GM18907 (cell line): ENCODE results near the gene CREM.
"Not testable (repeated sequence)": the region's sequence is repeated elsewhere in the genome, so short reads cannot be mapped to it uniquely, and the experiment has no call there.

Experiments
- ATAC-seq: cut with Tn5 transposase; IDR thresholded peaks from one replicate; pipeline ENCODE4 v1.9.1; 2021; ENCODE audit warnings: mild to moderate bottlenecking, moderate library complexity; ENCODE audit not compliant: unreplicated experiment

The CREM gene

DNA sequence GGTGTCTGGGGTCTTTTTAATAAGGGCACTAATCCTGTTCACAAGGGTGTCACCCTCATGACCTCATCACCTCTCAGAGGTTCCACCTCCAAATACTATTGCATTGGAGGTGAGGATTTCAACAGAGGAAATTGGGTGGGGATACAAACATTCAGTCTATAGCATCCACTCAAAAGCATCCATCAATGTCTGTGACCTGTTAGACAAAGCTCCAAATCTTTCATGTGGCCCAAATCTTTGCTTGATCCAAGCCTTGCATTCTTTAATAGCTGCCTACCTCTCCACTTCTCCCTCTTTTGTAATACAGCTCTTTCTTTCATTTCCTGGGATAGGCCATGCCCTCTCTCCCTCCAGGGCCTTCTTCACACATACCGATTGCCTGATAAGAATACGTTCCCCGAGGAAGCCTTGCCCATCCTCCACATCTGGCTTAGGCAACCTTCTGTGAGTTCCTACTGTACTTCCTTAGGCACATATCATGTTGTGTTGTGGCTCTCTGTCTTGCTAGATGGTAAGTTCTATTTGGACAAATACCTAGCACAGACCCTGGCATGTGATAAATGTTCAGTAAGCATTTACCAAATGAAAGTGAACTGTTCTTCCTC is 66.1 kb downstream of the CREM start:
- no peak for ATAC-seq

DNA sequence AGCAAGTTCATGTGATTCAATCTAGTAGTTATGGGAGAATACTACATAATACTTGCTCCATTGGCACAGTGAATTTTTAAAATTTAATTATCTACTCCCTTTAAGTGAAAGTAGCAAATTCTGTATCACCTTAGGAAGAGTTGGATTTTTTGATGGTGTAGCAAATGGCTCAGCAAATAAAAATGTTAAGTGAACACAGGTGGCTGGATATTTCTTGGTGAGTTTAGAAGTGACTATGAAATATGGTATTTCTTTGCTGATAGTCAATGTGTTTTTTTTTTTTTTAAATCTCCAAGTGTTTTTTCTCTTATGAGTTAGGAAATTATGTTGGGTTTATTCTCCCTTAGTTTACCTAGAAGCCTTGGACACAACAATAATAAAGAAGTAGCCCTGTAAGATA is 67.8 kb downstream of the CREM start:
- ATAC-seq, result no peak

DNA sequence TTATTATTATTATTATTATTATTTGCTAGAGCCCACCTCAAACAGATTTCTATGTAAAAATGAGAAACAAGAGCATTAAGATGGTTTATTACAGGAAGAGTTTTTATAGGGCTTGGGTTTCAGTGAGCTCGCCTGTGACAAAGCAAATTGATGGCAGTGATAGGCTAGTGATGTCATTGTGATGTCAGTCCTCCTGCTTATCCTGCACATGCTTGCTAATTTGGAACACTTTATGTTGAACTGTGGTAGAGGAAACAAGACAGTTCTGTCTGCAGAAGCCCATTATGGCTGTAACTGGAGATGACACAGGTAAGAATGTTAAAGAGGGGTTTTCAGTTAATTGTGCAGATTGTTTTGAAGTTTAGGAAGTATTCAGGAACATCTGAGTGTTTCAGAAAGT is 68.3 kb downstream of the CREM start:
- no peak for ATAC-seq

DNA sequence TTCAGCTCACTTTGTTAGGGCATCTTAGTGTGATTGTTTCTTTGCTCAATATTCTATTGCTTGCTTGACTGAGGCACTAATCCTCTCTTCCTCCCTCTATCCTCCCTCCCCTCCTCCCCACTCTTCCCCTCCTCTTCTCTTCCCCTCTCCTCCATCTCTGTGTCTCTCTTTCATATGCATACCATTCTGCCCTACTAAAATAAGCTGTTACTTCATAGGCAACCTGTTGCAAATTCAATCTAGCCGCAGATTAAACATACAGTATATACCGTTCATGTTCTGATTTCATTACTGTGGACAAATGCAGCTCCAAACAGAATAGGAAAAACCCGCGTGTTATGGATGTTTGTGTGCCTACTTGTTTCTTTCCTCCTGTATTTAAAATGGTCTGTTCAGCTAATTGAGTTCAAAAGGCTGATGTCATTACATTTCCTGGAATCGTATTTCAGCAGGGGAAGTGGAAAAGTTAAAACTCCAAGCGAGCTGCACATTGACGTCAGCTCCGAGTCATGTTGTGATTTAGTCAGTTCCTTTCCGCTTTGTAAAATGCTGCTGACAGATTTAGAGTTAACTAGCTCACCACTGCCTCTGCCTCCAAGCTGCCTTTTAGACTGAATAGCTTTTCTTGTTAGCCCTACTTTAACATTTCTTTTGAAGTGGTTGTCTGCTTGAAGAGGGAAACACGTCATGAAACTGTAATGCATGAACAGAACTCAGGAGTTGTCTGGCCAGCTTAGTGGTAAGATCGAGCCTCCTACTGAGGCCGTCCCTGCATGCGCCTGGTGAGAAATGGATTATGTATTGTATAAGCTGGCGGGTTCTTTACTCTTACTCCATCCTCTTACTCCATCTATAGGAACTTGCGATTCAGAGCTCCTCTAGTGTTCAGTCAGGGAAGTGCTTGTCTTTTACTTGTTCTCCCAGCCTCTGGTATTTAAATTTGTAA is 69.0 kb downstream of the CREM start:
- peak; percentile 99 for ATAC-seq

DNA sequence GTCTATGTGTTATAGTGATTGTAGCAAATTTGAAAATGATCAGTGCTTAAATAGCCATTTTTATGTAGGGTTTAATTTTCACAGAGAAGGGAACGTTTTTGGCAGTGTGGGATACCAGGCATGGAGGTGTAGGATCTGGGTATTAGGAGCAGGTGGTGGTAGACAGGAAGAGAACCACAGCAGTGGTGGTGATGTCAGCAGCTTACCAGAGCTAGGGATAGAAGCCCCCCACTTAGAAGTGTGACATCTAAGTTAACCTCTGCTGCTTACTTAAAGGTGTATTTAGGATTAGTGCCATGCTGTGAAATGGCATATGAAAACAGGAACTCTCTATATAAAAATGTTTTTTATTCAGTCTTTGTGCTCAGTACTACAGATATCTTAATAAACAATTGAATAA is 73.8 kb downstream of the CREM start:
- no peak for ATAC-seq

DNA sequence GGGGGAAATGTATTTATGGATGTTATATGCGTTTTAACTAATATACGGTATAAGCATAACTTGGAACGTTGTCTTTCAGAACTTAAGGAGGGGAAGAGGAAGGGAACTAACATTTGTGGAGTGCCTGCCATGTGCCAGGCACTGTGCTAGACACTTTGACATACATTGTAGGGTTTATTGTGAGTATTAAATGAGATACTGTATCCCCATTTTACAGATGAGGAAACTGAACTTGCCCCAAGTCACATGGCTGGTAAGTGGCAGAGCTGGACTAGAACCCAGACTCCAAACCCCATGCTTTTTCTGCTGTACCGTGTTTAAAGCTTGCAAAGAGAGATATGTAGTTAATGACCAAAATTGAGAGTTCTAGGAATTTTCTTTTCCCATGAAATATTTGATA is 74.6 kb downstream of the CREM start:
- no peak for ATAC-seq

DNA sequence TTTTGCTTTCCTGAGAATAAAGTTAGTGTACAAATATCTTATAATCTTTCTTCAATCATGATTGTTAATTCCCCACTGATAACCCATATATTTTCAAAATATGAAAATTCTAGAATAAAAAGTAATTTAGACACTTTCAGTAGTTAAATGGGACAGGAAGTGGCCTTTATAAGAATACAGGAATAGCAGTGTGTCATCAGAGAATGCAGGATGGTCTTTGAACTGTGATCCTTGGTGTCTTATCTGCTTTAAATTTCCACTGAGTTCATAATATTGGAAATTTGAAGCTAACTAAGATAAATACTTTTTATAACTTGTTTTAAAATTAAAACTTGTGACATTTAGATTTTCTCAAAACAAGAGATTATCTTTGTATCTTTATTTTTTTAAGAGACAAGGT is 75.4 kb downstream of the CREM start:
- ATAC-seq, result no peak

DNA sequence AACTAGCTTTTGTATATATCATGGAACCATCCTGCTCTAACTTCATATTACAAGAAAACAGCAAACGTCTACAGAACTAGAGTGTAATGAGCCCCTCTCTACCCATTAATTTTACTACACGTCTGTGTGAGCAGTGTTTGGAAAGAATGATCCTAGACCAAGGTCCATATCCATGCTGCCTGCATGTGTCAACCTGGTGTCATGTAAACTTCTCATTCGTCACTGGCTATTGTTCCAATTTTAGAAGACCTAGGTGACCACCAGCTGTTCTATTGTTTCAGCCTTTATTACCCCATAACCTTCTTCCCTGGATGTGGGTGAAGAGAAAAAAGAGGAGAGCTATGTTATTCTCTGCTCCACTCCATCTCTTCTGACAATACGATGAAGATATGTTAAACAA is 77.1 kb downstream of the CREM start:
- no peak for ATAC-seq

DNA sequence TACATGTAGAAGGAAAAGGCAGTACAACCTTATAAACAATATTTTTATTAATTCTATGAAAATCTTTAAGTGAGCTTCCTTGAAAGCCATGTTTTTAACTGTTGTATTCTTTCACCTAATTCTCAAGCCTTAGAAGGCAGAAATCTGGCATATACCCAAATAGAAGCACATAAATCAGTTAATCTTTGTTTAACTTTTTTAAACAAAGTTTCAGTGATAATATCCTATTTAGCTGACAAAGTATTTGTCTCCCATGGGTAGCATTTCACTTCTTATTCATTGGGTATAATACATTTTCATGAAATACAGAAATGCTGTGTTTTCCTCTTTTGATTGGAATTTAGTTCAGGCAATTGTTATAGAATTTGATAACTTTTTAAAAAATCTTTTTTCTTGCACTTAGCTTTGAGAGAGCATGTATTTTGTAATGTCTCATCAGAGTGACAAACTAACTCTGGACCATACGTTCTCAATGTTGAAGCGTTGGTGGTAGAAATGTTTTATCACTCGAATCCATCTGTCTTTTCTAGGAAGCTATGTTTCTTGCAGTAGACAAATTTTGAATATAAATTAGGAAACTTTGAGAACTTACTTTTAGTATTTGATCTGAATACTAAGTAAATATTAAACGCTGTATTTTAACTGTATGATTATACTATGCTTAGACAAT is 78.1 kb downstream of the CREM start:
- ATAC-seq, result no peak

DNA sequence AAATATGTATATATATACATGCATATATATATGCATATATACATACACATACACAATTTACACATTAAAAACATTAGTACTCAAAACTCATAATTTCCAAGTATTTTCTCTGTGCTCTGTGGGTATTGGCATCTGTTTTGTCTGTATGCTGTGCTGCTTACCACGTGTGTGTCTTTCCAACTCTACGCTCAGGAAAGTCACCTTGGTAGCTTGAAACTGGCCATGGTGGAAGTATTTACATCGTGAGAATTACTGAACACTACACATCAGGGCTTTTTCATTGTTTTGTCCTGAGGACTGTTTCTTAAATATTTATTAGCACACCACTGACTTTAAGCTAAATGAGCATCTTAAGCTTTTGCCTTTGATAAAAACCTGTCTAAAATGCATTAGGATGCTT is 79.6 kb downstream of the CREM start:
- ATAC-seq, result no peak

DNA sequence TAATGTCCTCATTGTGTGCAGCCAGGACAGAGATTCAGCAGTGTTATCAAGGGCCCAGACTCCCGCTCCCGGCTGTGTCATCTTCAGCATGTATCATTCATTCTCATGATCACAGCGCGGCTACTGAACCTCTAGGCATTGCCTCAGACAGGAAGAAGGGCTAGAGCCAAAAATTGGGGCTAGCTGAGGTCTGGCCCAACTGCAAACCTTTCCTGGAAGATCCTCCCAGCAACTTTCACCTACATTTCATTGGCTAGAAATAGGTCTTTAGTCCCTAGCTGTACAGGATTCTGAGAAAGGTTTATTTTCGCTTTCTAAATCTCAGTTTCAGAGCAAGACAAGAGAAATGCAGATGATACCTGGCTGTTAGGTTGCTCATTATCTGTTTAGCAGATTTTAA is 81.9 kb downstream of the CREM start:
- ATAC-seq, result peak; percentile 73

DNA sequence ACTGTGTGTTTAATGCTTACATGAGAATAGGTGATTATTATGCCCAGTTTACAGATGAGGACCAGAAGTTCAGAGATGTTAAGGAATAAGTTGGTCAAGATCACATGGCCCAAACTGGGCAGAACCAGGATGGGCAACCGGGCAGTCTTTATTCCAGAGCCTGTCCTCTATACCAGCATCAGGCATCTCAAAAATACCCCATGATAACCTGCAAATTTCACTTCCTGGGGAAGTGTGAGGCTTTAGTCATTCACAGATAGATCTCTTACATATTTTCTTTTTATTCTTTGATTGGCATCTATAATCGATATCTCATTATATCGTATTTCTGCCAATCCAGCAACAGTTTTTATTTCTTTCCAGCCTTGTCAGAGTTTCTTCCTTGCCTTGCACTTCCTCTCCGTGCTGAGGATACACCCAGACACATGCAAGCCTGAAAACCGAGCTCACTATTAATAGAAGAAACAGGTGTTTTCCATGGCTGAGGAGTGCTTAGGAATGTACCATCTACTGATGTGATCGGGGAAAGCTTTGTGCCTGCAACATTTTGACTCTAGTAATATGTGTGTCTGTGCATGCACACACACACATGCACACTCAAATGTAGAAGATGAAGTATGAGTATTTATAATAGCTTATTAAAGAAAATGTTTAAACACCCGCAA is 82.4 kb downstream of the CREM start:
- ATAC-seq, result peak; percentile 51

DNA sequence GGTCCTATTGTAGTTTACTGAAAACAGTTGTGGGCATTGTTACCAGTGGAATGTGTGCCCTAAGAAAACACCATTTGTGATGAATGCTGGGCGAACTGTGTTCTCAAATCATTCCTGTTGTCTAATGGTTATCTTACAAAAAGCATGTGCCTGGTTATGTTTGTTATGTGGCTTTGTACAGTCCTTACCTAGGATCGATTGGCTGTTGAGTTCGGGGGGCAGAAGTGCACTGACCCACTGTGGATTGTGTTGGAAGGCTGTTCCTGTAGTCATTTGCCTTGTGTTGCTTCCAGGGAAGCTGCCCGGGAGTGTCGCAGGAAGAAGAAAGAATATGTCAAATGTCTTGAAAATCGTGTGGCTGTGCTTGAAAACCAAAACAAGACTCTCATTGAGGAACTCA is 84.3 kb downstream of the CREM start:
- ATAC-seq, result no peak

DNA sequence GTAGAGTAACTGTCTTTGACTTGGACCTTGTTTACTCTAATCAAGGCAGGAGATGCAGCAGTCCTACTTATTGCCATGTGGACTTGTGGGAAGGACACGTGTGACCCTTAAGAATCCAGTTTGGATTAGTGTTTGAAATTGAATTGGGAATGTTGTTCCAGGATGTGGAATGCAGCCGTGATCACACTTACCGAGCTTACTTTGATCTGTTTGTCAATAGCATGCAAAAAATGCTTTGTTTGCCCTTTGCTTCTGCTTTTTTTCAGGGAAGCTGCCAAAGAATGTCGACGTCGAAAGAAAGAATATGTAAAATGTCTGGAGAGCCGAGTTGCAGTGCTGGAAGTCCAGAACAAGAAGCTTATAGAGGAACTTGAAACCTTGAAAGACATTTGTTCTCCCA is 84.7 kb downstream of the CREM start:
- no peak for ATAC-seq

DNA sequence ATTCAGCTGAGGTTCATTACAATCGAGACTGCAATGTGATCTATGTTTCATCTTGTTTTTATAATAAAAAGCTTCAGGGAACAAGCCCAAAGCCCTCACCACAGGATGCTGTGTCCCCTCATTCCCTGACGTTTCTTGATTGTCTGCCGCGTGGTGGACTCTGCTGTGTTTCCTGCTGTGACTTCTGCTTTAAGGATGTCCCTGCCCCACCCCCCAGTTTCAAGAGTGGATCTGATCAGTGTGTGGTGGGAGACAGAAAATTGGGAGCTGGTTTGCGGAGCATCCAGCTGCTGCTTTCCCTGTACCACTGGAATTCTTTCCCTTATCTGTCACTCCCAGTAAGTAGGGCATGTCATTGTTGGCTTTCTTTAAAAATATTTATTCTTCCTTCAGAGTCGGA is 86.2 kb downstream of the CREM start:
- no peak for ATAC-seq

DNA sequence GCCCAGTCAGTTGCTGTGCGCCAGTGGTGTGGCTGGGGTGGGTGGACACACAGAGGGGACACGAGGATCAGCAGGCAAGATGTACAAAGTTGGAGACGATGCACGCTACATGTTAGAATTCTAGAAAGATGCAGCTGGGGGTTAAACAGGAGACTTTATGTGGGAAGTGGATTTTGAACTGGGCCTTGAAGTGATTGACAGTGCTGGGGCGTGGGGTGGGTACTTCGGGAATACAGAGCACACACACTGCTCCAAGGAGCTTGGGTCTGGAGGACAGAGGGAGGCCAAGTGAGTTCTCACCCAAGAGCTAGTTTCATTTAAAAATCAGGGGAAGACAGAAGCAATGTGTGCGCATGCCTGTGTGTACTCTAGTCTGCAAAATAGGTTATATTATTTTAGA is 87.1 kb downstream of the CREM start:
- ATAC-seq, result no peak

DNA sequence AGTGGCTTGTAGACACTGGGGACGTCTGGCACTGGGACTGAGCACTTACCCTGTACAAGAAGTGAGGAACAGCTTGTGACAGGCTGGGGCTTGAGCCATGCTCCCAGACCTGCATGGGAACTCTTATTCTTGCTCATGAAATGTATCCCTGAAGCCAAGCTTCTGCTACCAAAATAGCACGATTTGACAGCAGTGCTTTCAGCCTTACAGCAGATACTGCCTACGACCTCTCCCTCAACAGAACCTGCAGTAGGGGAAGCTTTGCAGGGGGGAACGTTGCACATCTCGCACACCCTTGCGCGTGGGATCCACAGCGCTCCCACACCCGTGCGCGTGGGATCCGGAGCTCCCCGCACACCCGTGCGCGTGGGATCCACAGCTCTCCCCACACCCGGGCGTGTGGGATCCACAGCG is 88.0 kb downstream of the CREM start:
- no peak for ATAC-seq

DNA sequence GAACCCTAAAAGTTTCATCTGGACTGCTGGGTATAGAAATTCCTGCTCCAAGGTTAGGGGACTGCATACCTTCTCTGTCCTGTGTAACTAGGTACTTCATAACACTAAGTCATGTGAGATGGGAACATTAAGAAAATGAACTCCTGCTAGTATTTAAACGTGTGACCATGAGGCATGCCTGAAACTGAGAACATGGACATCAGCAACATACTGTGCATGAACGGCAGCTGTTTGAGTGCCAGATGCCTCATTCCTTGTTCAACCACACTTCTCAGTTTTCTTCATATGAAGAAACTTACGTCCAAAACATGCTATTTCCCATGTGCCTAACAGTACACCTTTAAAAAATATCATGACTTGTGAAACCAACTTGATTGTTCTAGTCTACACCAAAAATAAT is 88.5 kb downstream of the CREM start:
- ATAC-seq, result no peak

DNA sequence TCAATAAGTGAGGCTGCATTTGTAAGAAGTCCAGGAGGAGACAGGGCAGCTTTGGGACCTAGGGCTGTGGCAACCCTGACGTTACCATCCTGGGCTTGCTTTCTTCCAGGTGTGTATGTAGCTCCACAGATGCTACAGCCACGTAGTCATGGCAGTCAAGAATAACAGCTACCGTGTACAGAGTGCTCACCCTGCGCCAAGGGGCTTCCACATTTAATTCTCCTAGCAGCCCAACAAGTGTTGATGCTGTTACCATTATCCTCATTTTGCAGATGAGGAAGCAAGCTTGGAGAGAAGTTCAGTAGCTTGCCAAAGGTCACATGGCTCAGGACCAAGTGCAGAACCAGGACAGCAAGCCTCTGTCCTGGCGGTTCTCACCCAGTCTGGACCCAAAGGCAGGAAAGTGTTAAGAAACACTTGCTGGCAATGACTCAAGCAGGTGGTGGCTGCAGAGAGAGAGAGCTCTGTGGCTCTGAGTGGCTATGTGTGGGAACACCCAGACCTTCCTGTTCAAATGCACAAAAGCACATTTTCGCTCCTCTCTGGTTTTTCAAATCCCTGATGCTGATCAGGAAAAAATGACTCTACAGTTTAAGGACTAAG is 89.8 kb downstream of the CREM start:
- no peak for ATAC-seq

DNA sequence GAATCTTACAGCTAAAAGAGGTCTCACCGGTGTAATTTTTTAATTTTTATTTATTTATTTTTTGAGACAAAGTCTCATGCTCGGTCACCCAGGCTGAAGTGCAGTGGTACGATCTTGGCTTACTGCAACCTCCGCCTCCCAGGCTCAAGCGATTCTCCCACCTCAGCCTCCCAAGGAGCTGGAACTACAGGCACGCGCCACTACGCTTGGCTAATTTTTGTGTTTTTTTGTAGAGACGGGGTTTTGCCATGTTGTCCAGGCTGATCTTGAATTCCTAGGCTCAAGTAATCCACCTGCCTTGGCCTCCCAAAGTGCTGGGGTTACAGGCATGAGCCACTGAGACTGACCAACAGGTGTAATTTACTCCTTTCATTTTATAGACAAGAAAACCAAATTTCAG is 90.3 kb downstream of the CREM start:
- not testable (repeated sequence) for ATAC-seq

DNA sequence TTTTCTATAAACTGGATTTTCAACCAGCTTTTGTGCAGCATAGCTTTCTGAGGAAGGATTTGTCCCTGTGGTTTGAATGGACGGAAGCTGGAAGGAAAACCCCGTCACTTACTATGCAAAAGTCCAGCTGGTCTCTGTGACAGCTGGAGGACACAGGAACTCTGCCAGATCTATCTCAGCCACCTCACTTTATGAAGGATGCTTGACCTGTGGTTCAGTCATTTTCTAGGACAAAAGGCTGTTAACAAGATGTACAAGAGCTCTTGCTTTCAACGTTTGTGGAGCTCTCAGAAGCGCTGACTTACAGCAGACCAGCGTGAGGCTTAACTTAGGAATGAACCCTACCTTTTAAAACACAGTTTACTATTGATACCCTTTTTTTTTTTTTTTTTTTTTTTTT is 90.8 kb downstream of the CREM start:
- ATAC-seq, result no peak
